ENCODE measurements around the gene IRF1. TPM values are rescaled to one million over a fixed set of nuclear protein-coding genes. Genes with fewer than 3 reads are reported as not detected.

Gene IRF1
- total RNA-seq, 1 donor = 655 TPM

DNA sequence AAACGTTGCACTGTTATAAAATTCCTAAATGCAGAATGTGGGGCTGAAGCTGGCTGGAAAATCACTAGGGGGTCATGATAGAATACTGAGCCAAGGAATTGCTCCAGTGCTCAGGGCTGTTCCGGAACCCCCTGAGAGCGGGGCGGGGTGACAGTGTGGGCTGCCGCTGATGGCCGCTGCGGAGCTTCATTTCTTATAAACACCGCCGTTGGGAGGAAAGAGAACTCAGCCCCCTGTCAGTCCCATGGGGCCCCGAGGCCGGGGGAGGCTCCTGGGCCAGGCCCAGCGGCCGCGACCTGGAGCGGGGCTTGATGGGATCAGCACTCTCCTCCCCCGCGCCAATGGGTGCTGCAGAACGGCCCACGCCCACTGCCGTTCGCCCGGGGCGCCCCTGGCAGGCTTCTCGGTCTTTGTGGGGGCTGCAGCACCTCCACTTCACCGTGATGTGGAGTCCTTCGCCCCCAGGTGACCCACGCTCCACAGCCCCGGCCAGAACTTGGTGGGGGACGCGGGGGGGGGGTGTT, 5.2 kb upstream of the IRF1 start:
- Histone ChIP-seq H3K27me3 (ENCODE audit: insufficient read depth, low read length) (no peaks in the 10 kb centered on the region), H3K4me3 (ENCODE audit: low read length) (peak overlapping the region; percentile 63), H3K9me3 (ENCODE audit: low read depth, low read length) (no peaks in the 10 kb centered on the region)

GRCh38 chr5:132493821-132494220, 3.2 kb upstream of the IRF1 start:
- Histone ChIP-seq H3K4me3 (ENCODE audit: low read length) (no peak overlapping the region), H3K9me3 (ENCODE audit: low read depth, low read length) (no peaks in the 10 kb centered on the region), H3K27me3 (ENCODE audit: insufficient read depth, low read length) (no peaks in the 10 kb centered on the region), H3K4me1 (ENCODE audit: insufficient read depth, low read length) (peaks cover 62% of the 10 kb centered on the region)

More for the DNA sequence above, 5.2 kb upstream of the IRF1 start:
- H3K4me1 ChIP-seq (ENCODE audit: insufficient read depth, low read length) = peaks cover 72% of the 10 kb centered on the region

- Histone ChIP-seq H3K9me3 (ENCODE audit: low read depth, low read length) (no peaks in the 10 kb centered on the region), H3K27me3 (ENCODE audit: insufficient read depth, low read length) (no peaks in the 10 kb centered on the region), H3K4me1 (ENCODE audit: insufficient read depth, low read length) (peaks cover 66% of the 10 kb centered on the region), H3K4me3 (ENCODE audit: low read length) (no peak overlapping the region)
Measured at GRCh38 chr5:132493241-132493640, 2.7 kb upstream of the IRF1 start.

DNA sequence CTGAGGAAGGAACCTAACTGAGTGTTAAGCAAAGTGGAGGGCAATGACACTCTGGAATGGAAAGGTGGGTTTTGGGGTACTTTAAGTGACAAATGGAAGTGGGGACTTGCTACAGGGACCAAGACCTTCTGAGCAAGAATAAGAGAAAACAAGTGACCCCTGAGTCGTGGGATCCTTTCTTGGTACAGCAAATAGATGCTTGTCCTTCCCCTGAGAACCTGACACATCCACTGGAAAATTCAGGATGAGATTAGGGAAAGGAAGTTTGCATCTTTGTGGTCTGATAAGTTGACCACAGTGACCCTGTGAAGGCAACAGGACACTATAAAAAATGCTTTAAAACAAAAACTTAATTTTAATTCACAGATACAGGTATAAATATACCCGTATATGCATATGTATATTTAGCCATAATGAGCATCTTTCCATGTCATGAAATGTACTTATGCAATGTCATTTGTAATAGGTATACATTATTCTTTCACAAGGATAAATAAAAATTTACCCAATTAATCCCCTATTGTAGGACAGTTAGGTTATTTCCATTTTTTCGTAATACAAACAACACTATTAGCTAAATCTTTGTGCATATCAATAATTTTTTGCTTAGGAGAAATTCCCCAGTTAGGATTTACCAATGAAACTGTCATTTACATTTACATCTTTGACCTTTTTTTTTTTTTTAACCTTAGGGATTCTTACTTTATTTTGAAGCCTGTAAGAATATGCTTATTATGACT, 2.0 kb upstream of the IRF1 start:
- no peaks in the 10 kb centered on the region for H3K27me3 ChIP-seq (ENCODE audit: insufficient read depth, low read length)
- H3K4me1 ChIP-seq (ENCODE audit: insufficient read depth, low read length) = peaks cover 66% of the 10 kb centered on the region
- no peaks in the 10 kb centered on the region for H3K9me3 ChIP-seq (ENCODE audit: low read depth, low read length)
- H3K4me3 ChIP-seq (ENCODE audit: low read length) = no peak overlapping the region

GRCh38 chr5:132491368-132492364, 1.1 kb upstream of the IRF1 start:
- no peaks in the 10 kb centered on the region for H3K9me3 ChIP-seq (ENCODE audit: low read depth, low read length)
- H3K4me3 ChIP-seq (ENCODE audit: low read length) = peak overlapping the region; percentile 100
- H3K4me1 ChIP-seq (ENCODE audit: insufficient read depth, low read length) = peaks cover 68% of the 10 kb centered on the region
- H3K27me3 ChIP-seq (ENCODE audit: insufficient read depth, low read length) = no peaks in the 10 kb centered on the region

GRCh38 chr5:132489871-132490483, 596 bp downstream of the IRF1 start:
- H3K4me3 ChIP-seq (ENCODE audit: low read length) = peak overlapping the region; percentile 100
- H3K4me1 ChIP-seq (ENCODE audit: insufficient read depth, low read length) = peaks cover 77% of the 10 kb centered on the region
- H3K9me3 ChIP-seq (ENCODE audit: low read depth, low read length) = no peaks in the 10 kb centered on the region
- H3K27me3 ChIP-seq (ENCODE audit: insufficient read depth, low read length) = no peaks in the 10 kb centered on the region

GRCh38 chr5:132489051-132489770, 1.4 kb downstream of the IRF1 start:
- Histone ChIP-seq H3K9me3 (ENCODE audit: low read depth, low read length) (no peaks in the 10 kb centered on the region), H3K27me3 (ENCODE audit: insufficient read depth, low read length) (no peaks in the 10 kb centered on the region), H3K4me1 (ENCODE audit: insufficient read depth, low read length) (peaks cover 76% of the 10 kb centered on the region), H3K4me3 (ENCODE audit: low read length) (peak overlapping the region; percentile 100)

- no peaks in the 10 kb centered on the region for H3K27me3 ChIP-seq (ENCODE audit: insufficient read depth, low read length)
- peaks cover 75% of the 10 kb centered on the region for H3K4me1 ChIP-seq (ENCODE audit: insufficient read depth, low read length)
- H3K9me3 ChIP-seq (ENCODE audit: low read depth, low read length) = no peaks in the 10 kb centered on the region
- H3K4me3 ChIP-seq (ENCODE audit: low read length) = peak overlapping the region; percentile 100
Measured at GRCh38 chr5:132488590-132488989, 2.0 kb downstream of the IRF1 start.

DNA sequence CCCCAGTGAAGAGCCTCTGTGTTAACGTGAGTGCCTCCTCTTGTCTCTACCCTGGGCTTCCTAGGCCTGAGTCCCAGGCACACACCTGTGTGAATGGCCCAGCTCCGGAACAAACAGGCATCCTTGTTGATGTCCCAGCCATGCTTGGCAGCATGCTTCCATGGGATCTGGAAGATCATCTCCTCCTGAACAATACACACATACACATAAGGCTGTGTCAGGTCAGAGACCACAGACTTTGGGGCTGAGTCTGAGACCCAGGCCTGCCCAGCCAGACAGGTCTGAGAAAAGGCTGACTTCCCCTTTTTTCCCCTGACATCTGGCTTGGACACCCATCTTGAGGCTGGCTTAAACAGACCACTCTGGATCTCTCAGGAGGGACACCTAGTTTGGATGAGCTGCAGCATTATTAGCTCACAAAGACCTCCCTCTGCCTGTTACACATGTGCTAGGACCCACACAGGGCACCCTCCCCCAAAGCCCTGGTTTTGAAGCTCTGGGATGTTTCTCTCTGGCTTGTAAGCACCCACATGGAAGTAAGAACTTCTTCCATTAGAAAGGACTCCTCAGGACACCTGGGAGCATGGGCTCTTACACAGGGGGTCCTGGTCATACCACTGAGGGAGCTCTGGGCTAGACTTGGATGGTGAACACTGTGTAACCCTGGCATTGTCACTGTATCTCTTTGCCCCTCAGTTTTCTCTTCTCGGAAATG, 2.6 kb downstream of the IRF1 start:
- Histone ChIP-seq H3K27me3 (ENCODE audit: insufficient read depth, low read length) (no peaks in the 10 kb centered on the region), H3K4me1 (ENCODE audit: insufficient read depth, low read length) (peaks cover 75% of the 10 kb centered on the region), H3K9me3 (ENCODE audit: low read depth, low read length) (no peaks in the 10 kb centered on the region), H3K4me3 (ENCODE audit: low read length) (peak overlapping the region; percentile 100)

DNA sequence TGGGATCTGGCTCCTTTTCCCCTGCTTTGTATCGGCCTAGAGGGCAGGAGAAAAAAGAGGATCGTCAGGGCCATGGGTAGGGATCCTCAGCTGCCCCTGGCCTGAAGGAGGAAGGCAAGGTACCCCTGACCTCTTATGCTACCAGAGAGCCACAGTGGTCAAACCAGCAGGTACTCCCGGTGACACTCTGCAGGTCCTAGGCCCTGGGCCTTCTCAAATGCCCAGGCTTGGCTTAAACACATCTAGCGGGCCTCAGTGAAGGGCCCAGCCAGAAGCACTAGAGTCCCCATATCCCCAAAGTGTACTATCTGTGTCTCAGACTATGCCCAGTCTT, 3.5 kb downstream of the IRF1 start:
- peaks cover 70% of the 10 kb centered on the region for H3K4me1 ChIP-seq (ENCODE audit: insufficient read depth, low read length)
- H3K4me3 ChIP-seq (ENCODE audit: low read length) = peak overlapping the region; percentile 100
- no peaks in the 10 kb centered on the region for H3K9me3 ChIP-seq (ENCODE audit: low read depth, low read length)
- H3K27me3 ChIP-seq (ENCODE audit: insufficient read depth, low read length) = no peaks in the 10 kb centered on the region

DNA sequence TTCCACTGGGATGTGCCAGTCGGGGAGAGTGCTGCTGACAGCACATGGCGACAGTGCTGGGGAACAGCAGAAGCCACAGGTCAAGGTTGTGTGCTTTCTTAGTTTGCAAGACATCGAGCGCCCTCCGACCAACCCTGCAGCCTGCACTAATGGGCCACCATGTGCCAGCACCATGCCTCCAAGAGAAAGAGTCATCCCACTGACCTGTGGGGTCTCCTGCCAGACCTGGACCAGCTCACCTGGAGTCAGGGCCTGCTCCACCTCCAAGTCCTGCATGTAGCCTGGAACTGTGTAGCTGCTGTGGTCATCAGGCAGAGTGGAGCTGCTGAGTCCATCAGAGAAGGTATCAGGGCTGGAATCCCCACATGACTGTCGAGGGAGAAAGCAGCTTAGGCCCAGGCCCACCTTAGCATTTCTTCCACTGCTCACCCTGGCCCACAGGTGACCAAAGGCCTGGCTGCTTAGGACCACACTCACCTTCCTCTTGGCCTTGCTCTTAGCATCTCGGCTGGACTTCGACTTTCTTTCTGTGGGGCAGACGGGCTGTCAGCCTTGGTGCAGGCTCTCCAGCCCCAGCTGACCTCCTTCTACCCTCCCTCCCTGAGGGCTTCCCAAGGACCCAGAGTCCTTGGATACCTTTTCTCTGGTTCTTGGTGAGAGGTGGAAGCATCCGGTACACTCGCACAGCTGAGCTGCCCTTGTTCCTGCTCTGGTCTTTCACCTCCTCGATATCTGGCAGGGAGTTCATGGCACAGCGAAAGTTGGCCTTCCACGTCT, 4.1 kb downstream of the IRF1 start:
- Histone ChIP-seq H3K4me1 (ENCODE audit: insufficient read depth, low read length) (peaks cover 67% of the 10 kb centered on the region), H3K9me3 (ENCODE audit: low read depth, low read length) (no peaks in the 10 kb centered on the region), H3K4me3 (ENCODE audit: low read length) (peak overlapping the region; percentile 100), H3K27me3 (ENCODE audit: insufficient read depth, low read length) (no peaks in the 10 kb centered on the region)

DNA sequence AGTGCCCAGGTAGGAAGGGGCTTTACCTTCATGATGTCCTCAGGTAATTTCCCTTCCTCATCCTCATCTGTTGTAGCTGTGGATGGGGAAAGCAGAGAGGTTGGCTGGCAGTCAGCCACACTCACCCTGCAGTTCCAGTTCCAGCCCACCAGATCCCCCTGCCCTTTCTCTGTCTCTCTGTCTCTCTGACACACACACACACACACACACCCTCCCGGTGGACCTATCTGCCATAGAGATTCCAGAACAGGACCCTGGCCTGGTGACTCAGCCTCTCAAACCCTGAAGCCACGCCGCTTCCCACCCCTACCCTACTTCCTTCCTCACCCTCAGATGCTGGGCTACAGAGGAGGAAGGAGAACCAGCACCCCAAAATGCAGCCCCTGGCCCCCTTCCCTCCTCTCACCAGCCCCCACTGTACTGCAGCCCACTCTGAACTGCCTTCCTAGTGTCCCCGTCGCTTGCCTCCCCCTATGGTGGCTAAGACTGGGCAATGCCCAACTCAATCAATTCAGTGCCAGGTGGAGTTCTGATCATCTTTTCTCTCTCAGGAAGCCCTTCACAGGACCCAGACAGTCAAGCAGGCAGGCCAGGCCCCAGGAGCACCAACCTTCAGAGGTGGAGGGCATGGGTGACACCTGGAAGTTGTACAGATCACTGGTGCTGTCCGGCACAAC, 4.8 kb downstream of the IRF1 start:
- Histone ChIP-seq H3K4me3 (ENCODE audit: low read length) (peak overlapping the region; percentile 100), H3K4me1 (ENCODE audit: insufficient read depth, low read length) (peaks cover 68% of the 10 kb centered on the region), H3K9me3 (ENCODE audit: low read depth, low read length) (no peaks in the 10 kb centered on the region), H3K27me3 (ENCODE audit: insufficient read depth, low read length) (no peaks in the 10 kb centered on the region)
